Esophagus muscularis mucosa (tissue), 4 donors: Measurements from ENCODE around the gene KSR1. TPM values are rescaled to one million over a fixed set of nuclear protein-coding genes. Genes with fewer than 3 reads are reported as not detected.

Experiments
- DNase-seq: peaks from one replicate; pipeline ENCODE4 v3.0.0-alpha.2; 2017; ENCODE audit errors: extremely low spot score
- H3K27ac ChIP-seq, 4 donors: fragments of 200-600 bp; sonication (generic); replicated peaks in 1 of 4; 1 replicate in 3 of 4; 2 replicates in 1 of 4; pipeline ENCODE4 v1.5.1; 2016 to 2019; ENCODE audit warnings: mild to moderate bottlenecking in 1 of 4
- H3K27me3 ChIP-seq, 4 donors: fragments of 200-600 bp; sonication (generic); one replicate each; pipeline versions ENCODE4 v1.5.1 to v1.6.0; 2016 to 2019
- H3K36me3 ChIP-seq, 4 donors: fragments of 200-600 bp; sonication (generic); one replicate each; pipeline ENCODE4 v1.5.1; 2016 to 2019
- H3K4me1 ChIP-seq, 4 donors: fragments of 200-600 bp; sonication (generic); one replicate each; pipeline ENCODE4 v1.5.1; 2016 to 2019
- H3K4me3 ChIP-seq, 4 donors: fragments of 200-600 bp; sonication (generic); 1 replicate in 2 of 4; 2 replicates in 2 of 4; pipeline ENCODE4 v1.5.1; 2016 to 2019; ENCODE audit warnings: mild to moderate bottlenecking in 4 of 4, moderate library complexity in 1 of 4
- H3K9me3 ChIP-seq, 4 donors: fragments of 200-600 bp; sonication (generic); 1 replicate in 3 of 4; 2 replicates in 1 of 4; pipeline ENCODE4 v1.5.1; 2016 to 2019
- EP300 ChIP-seq: sonication (generic); formaldehyde crosslinking; IDR thresholded peaks from one replicate; pipeline ENCODE4 v1.6.1; 2017; ENCODE audit warnings: antibody characterized with exemption
- POLR2A ChIP-seq: fragments of 450-650 bp; IDR thresholded peaks from one replicate; pipeline ENCODE4 v1.6.1; 2017; ENCODE audit warnings: antibody characterized with exemption, moderate library complexity, mild to moderate bottlenecking, low read depth
- POLR2AphosphoS5 ChIP-seq, 2 donors: sonication (generic); formaldehyde crosslinking; IDR thresholded peaks; one replicate each; pipeline ENCODE4 v1.6.1; 2017; ENCODE audit warnings: antibody characterized with exemption in 2 of 2
- WGBS: methylation state at CpG from one replicate; pipeline ENCODE4 v1.1.5; 2018; 5-methylcytosine and 5-hydroxymethylcytosine counted together
- intact Hi-C: fragments of 100-400 bp; cut with DNase I; formaldehyde crosslinking; loops from one replicate; pipeline ENCODE4 v1.15.1; 2023
- total RNA-seq, 4 donors: library from RNA; depleted of rRNA; stranded (reverse); fragments of >200 nt; gene quantifications; one replicate each; pipeline versions ENCODE4 v1.1.0 to v1.2.1, GENCODE V29; 2016
- TF ChIP-seq, protein P1 (sequence below), 3 experiments: fragments of 200-600 bp in 2 of 3; fragments of 450-650 bp in 1 of 3; sonication (generic) in 2 of 3; IDR thresholded peaks; one replicate each; pipeline ENCODE4 v1.5.1; 2017 to 2019; ENCODE audit warnings: antibody characterized with exemption in 3 of 3, mild to moderate bottlenecking in 2 of 3, moderate library complexity in 1 of 3

KSR1 gene
- total RNA-seq, 4 donors from 2014 or later = 13.3 to 18.9 (median 13.7) TPM

DNA sequence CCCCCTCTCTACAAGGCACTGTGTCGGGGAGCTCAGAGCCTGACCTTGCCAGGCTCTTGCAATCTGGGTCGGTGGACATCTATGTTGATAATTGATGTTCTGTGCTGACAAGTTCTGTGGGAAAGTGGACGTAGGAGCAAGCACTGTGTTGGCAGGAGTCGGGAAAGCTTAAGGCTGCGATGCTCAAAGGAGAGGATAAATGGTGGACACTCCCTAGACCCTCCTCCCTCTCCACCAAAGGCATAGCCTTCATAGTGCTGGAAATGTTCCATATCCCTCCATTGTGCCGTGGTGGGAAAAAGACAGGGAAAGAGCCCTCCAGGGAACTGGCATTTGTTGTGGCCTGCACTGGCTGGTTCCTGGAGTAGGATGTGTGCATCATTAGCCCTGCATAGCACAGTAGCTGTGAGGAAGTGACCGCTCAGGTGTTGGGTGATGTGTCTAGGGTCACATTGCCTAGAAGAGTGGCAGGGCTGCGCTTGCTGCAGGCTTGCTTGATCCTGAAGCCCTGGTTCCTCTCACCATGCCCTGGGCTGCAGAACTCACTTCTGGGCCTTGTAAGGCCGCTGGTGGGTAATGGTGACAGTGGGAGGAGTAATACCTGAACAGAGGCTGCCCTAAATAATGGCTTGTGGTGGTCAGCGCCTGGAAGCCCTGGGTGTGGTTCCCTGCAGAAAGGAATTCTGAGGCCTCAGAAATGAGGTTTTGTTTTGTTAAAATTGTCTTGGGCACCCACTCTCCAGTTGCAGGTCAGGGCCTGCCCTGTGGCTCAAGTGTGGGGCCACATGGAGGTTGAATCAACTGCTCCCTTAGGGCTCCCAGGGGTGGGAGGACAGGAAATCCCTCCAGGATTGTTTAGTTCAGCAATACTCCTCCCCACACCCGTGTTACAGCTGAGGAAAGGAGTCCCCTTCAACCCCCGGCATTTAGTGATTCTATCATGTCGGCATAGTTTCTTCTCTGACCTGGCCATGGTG is 62.6 kb downstream of the KSR1 start:
- Histone ChIP-seq H3K27me3 (no peaks in the 10 kb centered on the region), H3K36me3 (no peaks in the 10 kb centered on the region), H3K4me1 (peaks cover 15 to 46% (median 36%) of the 10 kb centered on the region in 4 donors), H3K9me3 (no peaks in the 10 kb centered on the region), H3K27ac (no peak overlapping the region), H3K4me3 (no peak overlapping the region)
- WGBS = 79% methylated on average over 9 of the region's 13 CpGs
- no peak for DNase-seq
- intact Hi-C loops = no loop called here
- TF ChIP-seq POLR2A (no peak), EP300 (no peak), POLR2AphosphoS5 (IDR thresholded peaks at IDR 0.05) (no peak)
- TF ChIP-seq, protein P1, sequence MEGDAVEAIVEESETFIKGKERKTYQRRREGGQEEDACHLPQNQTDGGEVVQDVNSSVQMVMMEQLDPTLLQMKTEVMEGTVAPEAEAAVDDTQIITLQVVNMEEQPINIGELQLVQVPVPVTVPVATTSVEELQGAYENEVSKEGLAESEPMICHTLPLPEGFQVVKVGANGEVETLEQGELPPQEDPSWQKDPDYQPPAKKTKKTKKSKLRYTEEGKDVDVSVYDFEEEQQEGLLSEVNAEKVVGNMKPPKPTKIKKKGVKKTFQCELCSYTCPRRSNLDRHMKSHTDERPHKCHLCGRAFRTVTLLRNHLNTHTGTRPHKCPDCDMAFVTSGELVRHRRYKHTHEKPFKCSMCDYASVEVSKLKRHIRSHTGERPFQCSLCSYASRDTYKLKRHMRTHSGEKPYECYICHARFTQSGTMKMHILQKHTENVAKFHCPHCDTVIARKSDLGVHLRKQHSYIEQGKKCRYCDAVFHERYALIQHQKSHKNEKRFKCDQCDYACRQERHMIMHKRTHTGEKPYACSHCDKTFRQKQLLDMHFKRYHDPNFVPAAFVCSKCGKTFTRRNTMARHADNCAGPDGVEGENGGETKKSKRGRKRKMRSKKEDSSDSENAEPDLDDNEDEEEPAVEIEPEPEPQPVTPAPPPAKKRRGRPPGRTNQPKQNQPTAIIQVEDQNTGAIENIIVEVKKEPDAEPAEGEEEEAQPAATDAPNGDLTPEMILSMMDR (IDR thresholded peaks at IDR 0.05) = no peak

- Histone ChIP-seq H3K27me3 (no peaks in the 10 kb centered on the region), H3K9me3 (no peaks in the 10 kb centered on the region), H3K36me3 (no peaks in the 10 kb centered on the region), H3K27ac (peak overlapping the region in 1 of 4 donors; percentile 49), H3K4me3 (no peak overlapping the region), H3K4me1 (peaks cover 15 to 46% (median 38%) of the 10 kb centered on the region in 4 donors)
- intact Hi-C loops = no loop called here
- 75% methylated on average over 4 of the region's 4 CpGs for WGBS
- TF ChIP-seq POLR2A = no peak
- TF ChIP-seq, protein P1 (IDR thresholded peaks at IDR 0.05) = no peak
- TF ChIP-seq EP300 = no peak
- no peak for TF ChIP-seq POLR2AphosphoS5 (IDR thresholded peaks at IDR 0.05)
- DNase-seq = no peak
Measured at GRCh38 chr17:27519550-27519949, 63.3 kb downstream of the KSR1 start.

DNA sequence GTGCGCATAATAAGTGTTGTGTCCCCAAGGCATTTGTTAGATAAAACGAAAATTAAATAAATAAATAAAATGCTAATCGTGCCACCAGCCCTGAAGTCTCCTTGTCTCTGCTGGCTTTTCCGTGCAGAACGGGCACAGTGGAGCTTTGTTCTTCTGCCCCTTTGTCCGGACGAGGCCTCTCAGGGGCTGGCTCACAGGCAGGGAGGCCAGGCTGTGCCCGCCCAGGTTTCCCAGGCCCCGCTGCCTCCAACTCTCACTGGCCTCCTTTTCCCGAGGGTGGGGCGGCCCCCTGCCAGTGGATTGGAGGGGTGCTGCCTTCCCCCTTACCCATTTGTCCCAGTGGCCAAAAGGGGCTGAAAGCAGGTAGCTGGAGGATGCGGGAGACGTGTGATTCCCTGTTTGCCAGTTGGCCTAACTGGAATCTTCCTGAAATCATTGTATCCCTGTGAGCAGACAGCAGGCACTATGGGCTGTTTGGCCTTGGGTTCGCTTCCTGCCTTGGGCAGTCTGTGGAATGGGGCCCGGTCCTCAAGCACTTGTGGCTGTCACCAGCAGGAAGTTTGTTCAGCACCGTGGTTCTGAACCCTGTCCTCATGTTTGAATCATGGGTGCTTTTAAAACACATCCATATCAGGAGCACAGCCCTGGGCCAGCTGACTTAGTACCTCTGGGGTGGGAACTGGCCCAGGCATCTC is 64.4 kb downstream of the KSR1 start:
- H3K9me3 ChIP-seq = no peaks in the 10 kb centered on the region
- no peaks in the 10 kb centered on the region for H3K27me3 ChIP-seq
- DNase-seq = no peak
- no peak overlapping the region for H3K4me3 ChIP-seq
- TF ChIP-seq POLR2A = no peak
- no peak for TF ChIP-seq EP300
- TF ChIP-seq, protein P1 (IDR thresholded peaks at IDR 0.05) = no peak
- TF ChIP-seq POLR2AphosphoS5 (IDR thresholded peaks at IDR 0.05) = no peak
- WGBS = 75% methylated on average over 12 of the region's 16 CpGs
- H3K27ac ChIP-seq = peak overlapping the region in 3 of 4 donors; percentile 27 to 49 (median 48)
- no peaks in the 10 kb centered on the region for H3K36me3 ChIP-seq
- peaks cover 15 to 46% (median 38%) of the 10 kb centered on the region in 4 donors for H3K4me1 ChIP-seq
- intact Hi-C loops = no loop called here

- Histone ChIP-seq H3K27ac (no peak overlapping the region), H3K27me3 (no peaks in the 10 kb centered on the region), H3K4me3 (no peak overlapping the region), H3K4me1 (peaks cover 20 to 51% (median 43%) of the 10 kb centered on the region in 4 donors), H3K9me3 (no peaks in the 10 kb centered on the region), H3K36me3 (no peaks in the 10 kb centered on the region)
- DNase-seq = no peak
- intact Hi-C loops = no loop called here
- TF ChIP-seq POLR2A (no peak), POLR2AphosphoS5 (IDR thresholded peaks at IDR 0.05) (no peak)
- TF ChIP-seq, protein P1 (IDR thresholded peaks at IDR 0.05) = no peak
- WGBS = 97% methylated on average over 7 of the region's 7 CpGs
Measured at GRCh38 chr17:27521281-27522027, 65.2 kb downstream of the KSR1 start.
